ENCODE results near the gene CD52.

CD52 gene

GRCh38 chr1:26317612-26318337, at the start of gene CD52:
Gene CD52 (plus strand): TSS chr1:26317958. CDS start chr1:26318018, 60 bp downstream.
- peak; percentile 69 for DNase-seq

DNA sequence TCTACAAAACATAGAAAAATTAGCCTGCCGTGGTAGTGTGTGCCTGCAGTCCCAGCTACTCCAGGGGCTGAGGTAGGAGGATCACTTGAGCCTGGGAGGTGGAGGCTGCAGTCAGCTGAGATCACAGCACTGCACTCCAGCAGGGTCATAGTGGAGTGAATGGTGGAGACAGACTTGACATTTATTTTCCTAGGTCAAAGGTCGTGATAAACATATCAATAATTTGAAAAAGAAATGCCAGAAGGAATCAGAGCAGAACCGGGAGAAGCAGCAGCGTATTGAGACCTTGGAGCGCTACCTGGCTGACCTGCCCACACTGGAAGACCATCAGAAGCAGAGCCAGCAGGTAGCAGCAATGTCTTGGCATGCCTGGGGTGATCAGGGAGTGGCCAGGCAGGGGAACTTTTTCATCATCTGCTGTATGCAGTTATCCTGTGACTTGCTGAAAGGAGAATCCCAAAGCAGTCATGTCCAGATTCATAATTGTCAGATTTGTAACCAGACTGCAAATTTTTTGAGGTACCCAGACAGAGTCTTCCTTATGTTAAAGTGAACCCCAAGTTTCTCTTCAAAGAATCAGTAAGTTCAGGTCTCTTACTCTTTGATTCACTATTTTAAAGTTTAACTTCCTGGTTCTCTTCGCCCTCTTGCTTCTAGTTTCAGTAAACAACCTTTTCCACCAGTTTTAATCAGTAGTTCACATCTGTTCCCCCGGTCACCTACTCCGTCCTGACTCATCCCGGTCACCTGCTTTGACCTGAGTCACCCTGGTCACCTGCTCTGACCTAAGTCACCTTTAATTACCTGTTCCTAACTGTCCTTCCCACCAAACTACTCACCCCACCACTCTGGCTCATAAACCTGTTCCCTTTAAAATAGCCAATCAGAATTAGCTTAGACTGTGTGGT, 49.2 kb upstream of the CD52 start:
- no peak for DNase-seq

- DNase-seq = no peak
These were observed 48.6 kb upstream of the CD52 start for GRCh38 chr1:26269198-26269550.

GRCh38 chr1:26274801-26275425, 42.8 kb upstream of the CD52 start:
- DNase-seq = no peak

GRCh38 chr1:26275580-26276431, 42.0 kb upstream of the CD52 start:
- DNase-seq = peak; percentile 84

GRCh38 chr1:26276432-26276838, 41.3 kb upstream of the CD52 start:
- DNase-seq = no peak

DNA sequence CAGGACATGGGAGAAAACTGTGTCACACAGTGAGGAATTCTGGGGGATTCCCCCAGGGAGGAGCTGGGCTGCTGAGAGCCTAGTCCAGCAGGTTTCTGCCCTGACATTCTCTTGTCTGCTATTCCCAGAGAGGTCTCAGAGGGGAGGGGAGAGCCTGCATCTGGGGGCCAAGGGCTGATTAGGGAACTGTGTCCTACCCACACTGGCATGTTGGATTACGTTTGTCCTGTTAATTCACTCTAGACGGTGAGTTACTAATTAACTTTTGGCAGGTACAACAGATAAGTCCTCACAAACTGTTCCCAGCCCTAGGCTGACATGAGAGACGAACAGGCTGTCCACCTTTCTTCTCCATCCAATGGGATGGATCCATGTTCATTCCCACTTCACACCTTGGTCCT, 40.5 kb upstream of the CD52 start:
- no peak for DNase-seq

GRCh38 chr1:26277719-26278118, 40.0 kb upstream of the CD52 start:
- no peak for DNase-seq

GRCh38 chr1:26278303-26278702, 39.5 kb upstream of the CD52 start:
- DNase-seq = no peak

DNA sequence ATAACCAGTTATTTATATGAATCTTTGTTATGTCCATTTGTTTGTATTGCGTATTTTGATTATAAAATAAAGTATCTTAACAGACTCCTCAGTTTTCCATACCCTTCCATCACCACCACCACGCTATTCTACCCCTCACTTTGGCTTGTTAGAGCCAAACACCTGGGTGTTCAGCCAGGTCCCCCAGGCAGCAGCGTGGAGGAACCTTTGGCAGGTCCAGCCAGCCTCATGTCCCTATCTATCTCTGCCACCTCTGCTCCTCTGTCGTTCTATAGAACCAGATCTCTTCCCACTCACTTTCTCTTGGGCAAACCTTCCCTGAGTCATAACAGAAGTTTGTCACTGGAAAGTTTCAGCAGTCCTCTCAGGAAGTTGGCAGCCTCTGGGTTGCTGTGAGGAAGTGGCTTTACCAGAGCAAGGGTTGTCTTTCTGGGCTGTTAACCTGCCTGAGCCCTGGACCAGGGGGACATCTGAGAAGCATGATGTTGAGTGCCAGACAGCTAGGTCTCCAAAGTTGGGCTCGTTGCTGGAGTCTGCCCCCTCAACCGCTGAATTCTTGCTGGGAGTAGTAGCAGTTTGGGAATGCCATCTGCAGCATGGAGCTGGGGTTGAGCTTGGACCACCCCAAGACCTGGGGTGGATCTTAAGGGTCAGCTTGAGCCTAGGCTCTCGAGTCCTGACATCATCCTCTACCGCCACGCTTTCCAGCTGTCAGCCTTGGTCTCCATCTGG, 38.9 kb upstream of the CD52 start:
- DNase-seq = peak; percentile 78

GRCh38 chr1:26279456-26280332, 38.1 kb upstream of the CD52 start, which contains the start of gene SH3BGRL3:
Gene SH3BGRL3 (plus strand): TSS chr1:26280086. CDS start chr1:26280156, 70 bp downstream.
- peak; percentile 91 for DNase-seq

DNA sequence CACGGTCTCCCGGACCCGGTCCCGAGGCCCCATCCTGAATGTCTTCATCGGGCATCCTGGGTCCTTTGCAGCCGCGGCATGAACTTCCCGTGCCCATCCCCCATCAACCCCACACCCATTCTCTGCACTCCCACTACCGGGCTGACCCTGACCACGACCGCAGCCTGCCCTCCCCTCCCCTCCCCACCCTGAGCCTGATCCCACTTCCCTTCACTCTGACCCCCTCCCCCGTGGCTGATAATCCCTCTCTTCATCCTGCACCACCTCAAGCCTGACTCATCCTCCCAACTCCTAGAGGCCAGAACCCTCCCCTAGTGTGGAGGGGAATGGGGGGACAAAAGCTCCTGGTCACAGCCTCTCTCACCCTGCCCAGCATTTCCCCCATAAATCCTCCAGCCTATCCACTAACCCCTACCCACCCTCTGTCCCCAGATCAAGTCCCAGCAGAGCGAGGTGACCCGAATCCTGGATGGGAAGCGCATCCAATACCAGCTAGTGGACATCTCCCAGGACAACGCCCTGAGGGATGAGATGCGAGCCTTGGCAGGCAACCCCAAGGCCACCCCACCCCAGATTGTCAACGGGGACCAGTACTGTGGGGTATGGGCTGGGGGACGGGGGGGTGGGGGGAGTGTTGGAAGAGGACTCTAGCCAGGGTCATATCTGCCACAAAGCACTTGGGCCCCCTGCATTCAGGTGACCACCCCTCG, 37.3 kb upstream of the CD52 start:
- DNase-seq = no peak

GRCh38 chr1:26281091-26281958, 36.4 kb upstream of the CD52 start:
- no peak for DNase-seq

DNA sequence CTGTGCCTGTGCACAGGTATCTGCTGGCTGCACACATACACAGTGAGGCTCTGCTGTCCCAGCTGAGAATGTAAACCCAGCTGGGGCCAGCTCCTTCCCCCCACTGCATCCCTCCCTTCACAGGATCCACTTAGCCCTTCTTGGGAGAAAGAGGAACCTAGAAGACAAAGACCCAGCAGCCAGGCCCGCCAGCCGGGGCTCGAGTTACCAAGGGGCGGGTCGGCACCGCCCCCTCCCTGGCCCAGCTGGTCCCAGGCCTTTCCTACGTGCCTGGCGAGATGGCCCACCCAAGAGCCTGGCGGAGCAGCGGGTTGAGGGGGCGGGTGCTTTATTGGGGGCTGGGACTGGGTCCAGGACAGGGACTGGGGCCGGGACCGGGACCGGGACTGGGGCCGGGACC, 35.8 kb upstream of the CD52 start:
- no peak for DNase-seq

DNA sequence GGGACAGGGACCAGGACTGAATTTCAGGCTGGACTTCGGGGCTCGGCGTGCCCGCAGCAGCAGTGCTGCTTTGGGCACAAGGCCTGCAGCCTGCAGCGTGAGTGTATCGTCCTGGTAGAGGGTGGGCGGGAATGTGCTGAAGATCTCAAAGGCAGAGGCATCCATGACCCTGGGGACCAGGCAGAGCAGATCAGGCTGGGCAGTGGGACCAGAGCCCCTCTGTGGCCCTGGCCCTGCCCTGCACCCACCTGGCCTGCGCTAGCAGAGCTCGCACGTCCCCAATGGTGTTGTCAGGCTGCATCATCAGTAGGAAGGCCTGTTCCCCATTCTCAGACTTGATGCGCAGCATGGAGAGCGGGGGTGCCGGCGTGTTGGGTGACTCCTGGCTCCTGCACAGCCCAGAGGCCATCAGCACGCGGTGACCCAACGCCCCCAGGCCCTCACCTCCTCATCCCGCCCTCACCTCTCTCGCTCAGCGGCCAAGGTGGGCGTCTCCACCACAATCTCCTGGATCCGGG, 35.3 kb upstream of the CD52 start:
- no peak for DNase-seq

DNA sequence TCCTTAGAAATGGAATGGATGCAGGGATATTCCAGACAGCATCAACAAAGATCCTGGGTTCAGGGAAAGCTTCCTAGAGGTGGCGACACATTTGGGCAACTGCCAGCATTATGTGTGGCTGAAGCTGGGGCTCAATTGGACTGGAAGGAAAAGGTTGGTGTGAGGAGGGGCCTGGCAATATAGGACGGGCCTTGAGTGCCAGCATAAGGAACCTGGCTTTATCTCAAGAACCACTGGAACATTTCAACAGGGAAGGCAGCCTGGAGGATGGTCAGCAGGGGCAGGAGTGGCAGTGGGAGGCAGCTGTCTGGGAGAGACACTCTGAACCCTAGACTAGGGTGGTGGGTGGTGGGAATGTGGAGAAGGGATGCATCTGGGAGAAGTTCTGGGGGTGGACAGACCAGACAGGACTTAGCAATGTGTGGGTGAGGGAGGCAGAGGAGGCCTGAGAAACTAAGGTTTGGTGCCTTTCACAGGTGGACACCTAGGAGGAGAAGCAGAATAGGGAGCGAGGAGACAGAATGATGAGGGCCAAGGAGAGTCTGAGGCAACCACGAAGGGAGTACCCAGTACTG, 34.4 kb upstream of the CD52 start:
- DNase-seq = no peak

DNA sequence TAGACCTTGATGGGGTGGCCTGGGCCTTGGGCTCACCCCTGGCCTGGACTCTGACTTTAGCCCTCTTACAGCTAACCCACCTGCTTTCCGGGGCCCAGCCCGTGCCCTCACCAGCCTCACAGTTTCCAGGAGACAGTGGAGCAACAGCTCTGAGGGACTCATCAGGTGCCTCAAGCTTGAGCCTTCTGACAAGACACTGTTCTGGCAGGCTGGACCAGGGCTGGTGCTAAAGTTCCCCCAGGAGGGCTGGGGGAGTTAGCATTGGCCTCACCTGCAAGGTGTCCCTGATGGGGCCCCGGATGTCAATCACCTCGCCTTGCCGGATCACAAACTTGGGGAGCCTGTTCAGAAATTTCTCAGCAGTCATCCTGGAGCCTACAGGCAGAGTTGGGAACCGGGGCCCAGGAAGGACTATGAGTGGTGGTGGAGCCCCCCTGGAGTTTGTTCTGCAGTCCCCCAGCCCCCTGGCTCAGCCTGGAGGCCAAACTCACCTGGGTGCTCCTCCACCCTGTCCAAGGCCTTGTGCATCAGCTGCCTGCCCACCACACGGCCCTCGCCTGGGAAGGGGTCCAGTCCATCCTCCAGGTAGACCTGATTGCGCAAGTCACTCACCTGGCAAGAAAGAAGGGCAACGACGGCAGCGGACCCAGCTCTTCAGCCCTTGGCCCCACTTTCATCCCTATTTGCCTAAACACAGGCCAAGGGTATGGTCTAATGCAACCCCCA, 33.7 kb upstream of the CD52 start:
- DNase-seq = peak; percentile 63

Data from activated CD8-positive, alpha-beta memory T cell treated with anti-CD3 and anti-CD28 coated beads, Interleukin-2, amount 50 U/mL, for 48 hours (primary cell).